ENCODE measurements around the gene DNAL4.

The DNAL4 gene

DNA sequence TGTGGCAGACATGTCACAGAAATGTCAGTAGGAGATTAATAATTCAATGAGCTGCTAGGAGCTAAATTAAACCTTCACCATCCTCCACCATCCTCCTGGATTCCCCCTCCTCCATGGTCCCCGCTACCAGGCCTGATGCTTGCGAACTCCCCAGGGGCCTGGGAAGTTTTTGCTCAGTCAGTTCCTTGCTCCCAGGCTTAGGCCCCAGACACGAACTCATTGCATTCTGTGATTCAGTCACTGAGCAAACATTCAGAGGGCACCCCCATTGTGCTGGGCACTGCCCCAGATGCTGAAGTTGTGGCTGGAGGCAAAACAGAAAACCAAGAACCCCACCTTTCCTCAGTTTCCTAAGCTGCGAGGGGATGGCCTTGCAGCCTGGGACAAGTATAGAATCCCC, 35.5 kb upstream of the DNAL4 start:
- Histone ChIP-seq H2AFZ (ENCODE audit: low read depth) (no peak overlapping the region), H3K27me3 (ENCODE audit: insufficient read depth, low read depth) (peaks cover 82% of the 10 kb centered on the region), H4K20me1 (ENCODE audit: insufficient read depth) (no peaks in the 10 kb centered on the region), H3K27ac (no peak overlapping the region), H3K4me1 (ENCODE audit: low read depth, poor library complexity, severe bottlenecking) (no peaks in the 10 kb centered on the region), H3K4me2 (no peak overlapping the region), H3K36me3 (ENCODE audit: insufficient read depth) (no peaks in the 10 kb centered on the region), H3K9ac (no peak overlapping the region), H3K79me2 (ENCODE audit: insufficient read depth, low read depth) (no peaks in the 10 kb centered on the region), H3K4me3 (IDR thresholded peaks at IDR 0.05; ENCODE audit: insufficient read depth, low read depth, low read length) (no peak overlapping the region)
- TF ChIP-seq CTCF (conservative IDR thresholded peaks at IDR 0.05; ENCODE audit: low read depth, low read length) = no peak

- TF ChIP-seq CTCF (conservative IDR thresholded peaks at IDR 0.05; ENCODE audit: low read depth, low read length) = no peak
- no peaks in the 10 kb centered on the region for H3K79me2 ChIP-seq (ENCODE audit: insufficient read depth, low read depth)
- no peak overlapping the region for H2AFZ ChIP-seq (ENCODE audit: low read depth)
- H3K36me3 ChIP-seq (ENCODE audit: insufficient read depth) = no peaks in the 10 kb centered on the region
- no peak overlapping the region for H3K27ac ChIP-seq
- no peak overlapping the region for H3K9ac ChIP-seq
- H3K4me2 ChIP-seq = no peak overlapping the region
- H3K27me3 ChIP-seq (ENCODE audit: insufficient read depth, low read depth) = peaks cover 75% of the 10 kb centered on the region
- no peaks in the 10 kb centered on the region for H3K4me1 ChIP-seq (ENCODE audit: low read depth, poor library complexity, severe bottlenecking)
- no peaks in the 10 kb centered on the region for H4K20me1 ChIP-seq (ENCODE audit: insufficient read depth)
- no peak overlapping the region for H3K4me3 ChIP-seq (IDR thresholded peaks at IDR 0.05; ENCODE audit: insufficient read depth, low read depth, low read length)
Measured at GRCh38 chr22:38828616-38829205, 34.8 kb upstream of the DNAL4 start.

DNA sequence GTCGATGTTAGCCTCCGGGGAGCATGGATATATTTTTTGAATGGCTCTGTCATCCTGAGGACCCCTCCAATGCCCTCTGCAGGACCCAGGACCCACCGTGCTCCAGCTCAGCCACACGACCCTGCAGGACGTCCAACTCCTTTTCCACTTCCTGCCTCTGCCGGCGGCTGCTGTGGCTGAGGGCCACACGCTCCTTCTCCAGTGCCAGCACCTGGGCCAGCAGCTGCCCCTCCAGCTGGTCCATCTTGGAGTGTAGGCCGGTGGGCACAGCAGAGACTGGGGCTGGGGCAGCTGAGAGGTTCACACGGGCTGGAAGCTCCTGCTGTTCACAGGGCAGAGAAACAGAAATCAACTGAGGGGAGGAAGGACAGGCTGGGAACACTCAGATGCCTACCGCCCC, 34.2 kb upstream of the DNAL4 start:
- Histone ChIP-seq H3K4me1 (ENCODE audit: low read depth, poor library complexity, severe bottlenecking) (no peaks in the 10 kb centered on the region), H3K4me2 (no peak overlapping the region), H2AFZ (ENCODE audit: low read depth) (no peak overlapping the region), H3K9ac (no peak overlapping the region), H3K4me3 (IDR thresholded peaks at IDR 0.05; ENCODE audit: insufficient read depth, low read depth, low read length) (no peak overlapping the region), H3K36me3 (ENCODE audit: insufficient read depth) (no peaks in the 10 kb centered on the region), H4K20me1 (ENCODE audit: insufficient read depth) (no peaks in the 10 kb centered on the region), H3K27ac (no peak overlapping the region), H3K27me3 (ENCODE audit: insufficient read depth, low read depth) (peaks cover 74% of the 10 kb centered on the region), H3K79me2 (ENCODE audit: insufficient read depth, low read depth) (no peaks in the 10 kb centered on the region)
- no peak for TF ChIP-seq CTCF (conservative IDR thresholded peaks at IDR 0.05; ENCODE audit: low read depth, low read length)

DNA sequence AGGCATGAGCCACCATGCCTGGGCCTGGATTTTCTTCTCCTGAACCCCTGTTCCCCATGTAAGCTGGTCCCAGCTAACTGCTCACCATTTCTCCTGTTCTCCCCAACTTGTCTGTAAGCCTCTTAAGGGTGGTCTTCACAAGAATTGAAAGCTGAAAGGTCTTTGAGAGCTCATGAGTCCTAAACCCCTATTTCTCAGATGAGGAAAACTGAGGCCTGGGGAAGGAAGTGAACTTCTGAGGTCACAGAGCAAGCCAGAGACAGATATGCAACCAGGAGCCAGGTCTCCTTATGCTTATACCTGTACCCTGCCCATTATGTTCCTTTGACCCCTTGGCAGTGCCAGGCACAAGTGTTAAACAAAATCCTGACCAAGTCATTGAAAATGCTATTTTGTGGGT, 33.6 kb upstream of the DNAL4 start:
- Histone ChIP-seq H3K36me3 (ENCODE audit: insufficient read depth) (no peaks in the 10 kb centered on the region), H3K9ac (no peak overlapping the region), H3K4me3 (IDR thresholded peaks at IDR 0.05; ENCODE audit: insufficient read depth, low read depth, low read length) (no peak overlapping the region), H2AFZ (ENCODE audit: low read depth) (no peak overlapping the region), H3K4me1 (ENCODE audit: low read depth, poor library complexity, severe bottlenecking) (no peaks in the 10 kb centered on the region), H3K79me2 (ENCODE audit: insufficient read depth, low read depth) (no peaks in the 10 kb centered on the region), H4K20me1 (ENCODE audit: insufficient read depth) (no peaks in the 10 kb centered on the region), H3K27me3 (ENCODE audit: insufficient read depth, low read depth) (peaks cover 70% of the 10 kb centered on the region), H3K27ac (no peak overlapping the region), H3K4me2 (no peak overlapping the region)
- no peak for TF ChIP-seq CTCF (conservative IDR thresholded peaks at IDR 0.05; ENCODE audit: low read depth, low read length)
